ENCODE measurements around the gene SOX5. TPM values are rescaled to one million over a fixed set of nuclear protein-coding genes. Genes with fewer than 3 reads are reported as not detected.

Gene SOX5
- total and polyA plus RNA-seq, 9 of the 15 experiments (the other 6 are each of a cell fraction or from before 2014, with no cell fraction given), result 8.3 to 16.5 (median 11.9) TPM

DNA sequence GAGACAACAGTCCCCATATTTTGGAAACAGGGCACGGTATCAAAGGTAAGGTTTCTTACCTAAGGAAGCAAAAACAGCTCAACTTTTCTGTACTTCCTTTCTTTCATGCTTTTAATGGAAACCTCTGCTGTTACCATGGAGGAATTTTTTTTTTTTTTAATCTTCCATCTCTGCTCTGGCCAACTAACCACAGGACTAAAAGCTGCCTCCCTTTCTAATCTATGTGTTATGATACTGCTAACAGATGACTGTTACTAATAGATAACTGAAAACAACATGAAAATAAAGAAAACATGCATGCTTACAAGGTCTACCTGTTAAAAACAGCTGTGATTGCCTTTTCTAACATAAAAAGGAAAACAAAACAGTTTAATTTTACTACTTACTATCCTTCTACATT, 168.4 kb downstream of the SOX5 start:
- ChIA-PET POLR2A (interaction anchor here (0.8 kb wide), 1 partner anchor 10 kb away, joined by 3 read pairs; no protein-coding TSS in a partner anchor), CTCF (ENCODE audit: low intra/inter-chr PET ratio) (no interaction called here)
- peak; percentile 87 for ATAC-seq
- Histone ChIP-seq H2AFZ (ENCODE audit: low read depth, low read length) (peak overlapping the region; percentile 85), H3K9ac (ENCODE audit: insufficient read depth in 1 of 2, low read depth in 2 of 2, low read length in 2 of 2) (no peak overlapping the region), H3K9me1 (ENCODE audit: control insufficient read depth, insufficient read depth, low read length) (no peaks in the 10 kb centered on the region), H3K4me3 (no peak overlapping the region), H3K9me3 (replicated peaks; ENCODE audit: control insufficient read depth, insufficient read depth, low read depth, low read length) (no peaks in the 10 kb centered on the region; the same call in 1 of the 2 replicates), H3K4me1 (replicated peaks in 1 of 2; ENCODE audit: control insufficient read depth in 2 of 2, insufficient read depth in 2 of 2, low read length in 2 of 2) (peaks cover 0 to 9% of the 10 kb centered on the region in 2 experiments; a peak in 3 of 5 replicates), H3K4me2 (ENCODE audit: insufficient read depth, low read length) (no peak overlapping the region), H4K20me1 (replicated peaks; ENCODE audit: control insufficient read depth, insufficient read depth, low read length) (no peaks in the 10 kb centered on the region), H3K27me3 (ENCODE audit: control insufficient read depth in 2 of 2, insufficient read depth in 2 of 2, low read length in 2 of 2) (no peaks in the 10 kb centered on the region), H3K36me3 (ENCODE audit: control insufficient read depth, insufficient read depth, low read length) (no peaks in the 10 kb centered on the region), H3K79me2 (ENCODE audit: control insufficient read depth, insufficient read depth, low read length) (no peaks in the 10 kb centered on the region), H3K27ac (ENCODE audit: extremely low read depth, low read depth, low read length) (peak overlapping the region; percentile 38; the same call in 2 of the 3 replicates)
- intact Hi-C loops (cut with micrococcal nuclease), result no loop called here
- in situ Hi-C loops (cut with MboI), result no loop called here
- FAIRE-seq, result peak; percentile 84
- 0% methylated on average over 1 of the region's 1 CpG for WGBS (ENCODE audit: insufficient coverage, low coverage, missing lambda C conversion rate)
- peak; percentile 10 to 48 (median 32) for DNase-seq (ENCODE audit: extremely low read depth in 1 of 4, low spot score in 3 of 4)
- BruUV-seq (replicated peaks), result no TSS peak
- TF ChIP-seq ZNF431 (CRISPR knock-in tag; IDR thresholded peaks at IDR 0.05) (no peak), ZC3H4 (CRISPR knock-in tag; IDR thresholded peaks at IDR 0.05; ENCODE audit: borderline replicate concordance) (no peak), ZNF384 (IDR thresholded peaks at IDR 0.05; ENCODE audit: low read depth, low read length) (peak; percentile 98), NFIC (IDR thresholded peaks at IDR 0.05) (peak; percentile 36; the same call in 1 of the 2 replicates), TCF3 (CRISPR knock-in tag; IDR thresholded peaks at IDR 0.05) (peak; percentile 83), RNF2 (IDR thresholded peaks at IDR 0.05) (peak; percentile 50; the same call in 1 of the 2 replicates), ILK (tag; IDR thresholded peaks at IDR 0.05; ENCODE audit: borderline replicate concordance, low read depth) (no peak), HMG20B (CRISPR knock-in tag; IDR thresholded peaks at IDR 0.05) (no peak), DIDO1 (tag; IDR thresholded peaks at IDR 0.05; ENCODE audit: low read depth) (no peak), SMC3 (conservative IDR thresholded peaks at IDR 0.05; ENCODE audit: insufficient read depth, low read depth, low read length) (no peak), NR4A1 (CRISPR knock-in tag; IDR thresholded peaks at IDR 0.05) (no peak), NR4A1 (tag; IDR thresholded peaks at IDR 0.05) (no peak), FOXK2 (conservative IDR thresholded peaks at IDR 0.05 in 1 of 2, IDR thresholded peaks at IDR 0.05 in 1 of 2; ENCODE audit: low read depth in 2 of 2) (peak in 1 of 2 experiments; percentile 74; a peak in 3 of 4 replicates)
- TF ChIP-seq, protein P1, sequence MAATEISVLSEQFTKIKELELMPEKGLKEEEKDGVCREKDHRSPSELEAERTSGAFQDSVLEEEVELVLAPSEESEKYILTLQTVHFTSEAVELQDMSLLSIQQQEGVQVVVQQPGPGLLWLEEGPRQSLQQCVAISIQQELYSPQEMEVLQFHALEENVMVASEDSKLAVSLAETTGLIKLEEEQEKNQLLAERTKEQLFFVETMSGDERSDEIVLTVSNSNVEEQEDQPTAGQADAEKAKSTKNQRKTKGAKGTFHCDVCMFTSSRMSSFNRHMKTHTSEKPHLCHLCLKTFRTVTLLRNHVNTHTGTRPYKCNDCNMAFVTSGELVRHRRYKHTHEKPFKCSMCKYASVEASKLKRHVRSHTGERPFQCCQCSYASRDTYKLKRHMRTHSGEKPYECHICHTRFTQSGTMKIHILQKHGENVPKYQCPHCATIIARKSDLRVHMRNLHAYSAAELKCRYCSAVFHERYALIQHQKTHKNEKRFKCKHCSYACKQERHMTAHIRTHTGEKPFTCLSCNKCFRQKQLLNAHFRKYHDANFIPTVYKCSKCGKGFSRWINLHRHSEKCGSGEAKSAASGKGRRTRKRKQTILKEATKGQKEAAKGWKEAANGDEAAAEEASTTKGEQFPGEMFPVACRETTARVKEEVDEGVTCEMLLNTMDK (IDR thresholded peaks at IDR 0.05; ENCODE audit: borderline replicate concordance, insufficient read depth, low read depth, low read length, poor library complexity, severe bottlenecking), result no peak
- TF ChIP-seq, protein P2, sequence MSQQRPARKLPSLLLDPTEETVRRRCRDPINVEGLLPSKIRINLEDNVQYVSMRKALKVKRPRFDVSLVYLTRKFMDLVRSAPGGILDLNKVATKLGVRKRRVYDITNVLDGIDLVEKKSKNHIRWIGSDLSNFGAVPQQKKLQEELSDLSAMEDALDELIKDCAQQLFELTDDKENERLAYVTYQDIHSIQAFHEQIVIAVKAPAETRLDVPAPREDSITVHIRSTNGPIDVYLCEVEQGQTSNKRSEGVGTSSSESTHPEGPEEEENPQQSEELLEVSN (IDR thresholded peaks at IDR 0.05; ENCODE audit: borderline replicate concordance in 1 of 2, extremely low read depth in 1 of 2, insufficient read depth in 1 of 2, insufficient read length in 1 of 2, low read depth in 1 of 2, low read length in 1 of 2, poor library complexity in 1 of 2, severe bottlenecking in 1 of 2), result no peak
- TF ChIP-seq, protein P3, sequence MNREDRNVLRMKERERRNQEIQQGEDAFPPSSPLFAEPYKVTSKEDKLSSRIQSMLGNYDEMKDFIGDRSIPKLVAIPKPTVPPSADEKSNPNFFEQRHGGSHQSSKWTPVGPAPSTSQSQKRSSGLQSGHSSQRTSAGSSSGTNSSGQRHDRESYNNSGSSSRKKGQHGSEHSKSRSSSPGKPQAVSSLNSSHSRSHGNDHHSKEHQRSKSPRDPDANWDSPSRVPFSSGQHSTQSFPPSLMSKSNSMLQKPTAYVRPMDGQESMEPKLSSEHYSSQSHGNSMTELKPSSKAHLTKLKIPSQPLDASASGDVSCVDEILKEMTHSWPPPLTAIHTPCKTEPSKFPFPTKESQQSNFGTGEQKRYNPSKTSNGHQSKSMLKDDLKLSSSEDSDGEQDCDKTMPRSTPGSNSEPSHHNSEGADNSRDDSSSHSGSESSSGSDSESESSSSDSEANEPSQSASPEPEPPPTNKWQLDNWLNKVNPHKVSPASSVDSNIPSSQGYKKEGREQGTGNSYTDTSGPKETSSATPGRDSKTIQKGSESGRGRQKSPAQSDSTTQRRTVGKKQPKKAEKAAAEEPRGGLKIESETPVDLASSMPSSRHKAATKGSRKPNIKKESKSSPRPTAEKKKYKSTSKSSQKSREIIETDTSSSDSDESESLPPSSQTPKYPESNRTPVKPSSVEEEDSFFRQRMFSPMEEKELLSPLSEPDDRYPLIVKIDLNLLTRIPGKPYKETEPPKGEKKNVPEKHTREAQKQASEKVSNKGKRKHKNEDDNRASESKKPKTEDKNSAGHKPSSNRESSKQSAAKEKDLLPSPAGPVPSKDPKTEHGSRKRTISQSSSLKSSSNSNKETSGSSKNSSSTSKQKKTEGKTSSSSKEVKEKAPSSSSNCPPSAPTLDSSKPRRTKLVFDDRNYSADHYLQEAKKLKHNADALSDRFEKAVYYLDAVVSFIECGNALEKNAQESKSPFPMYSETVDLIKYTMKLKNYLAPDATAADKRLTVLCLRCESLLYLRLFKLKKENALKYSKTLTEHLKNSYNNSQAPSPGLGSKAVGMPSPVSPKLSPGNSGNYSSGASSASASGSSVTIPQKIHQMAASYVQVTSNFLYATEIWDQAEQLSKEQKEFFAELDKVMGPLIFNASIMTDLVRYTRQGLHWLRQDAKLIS (CRISPR knock-in tag; IDR thresholded peaks at IDR 0.05), result no peak
